Stimulated activated CD4-positive, alpha-beta T cell treated with anti-CD3 and anti-CD28 coated beads, Interleukin-1b, Interleukin-23, amount 100 ng/mL, for 48 hours (primary cell): ENCODE data around the gene ZNF345.

ENCODE experiments used
- DNase-seq: peaks from one replicate; pipeline ENCODE4 v3.0.0-alpha.2; 2020

Gene ZNF345

GRCh38 chr19:36918090-36918489 lies 67.4 kb downstream of the ZNF345 start:
- DNase-seq = no peak
